Activated naive CD8-positive, alpha-beta T cell treated with anti-CD3 and anti-CD28 coated beads for 36 hours (primary cell): ENCODE measurements around the gene ELL2. TPM values are rescaled to one million over a fixed set of nuclear protein-coding genes. Genes with fewer than 3 reads are reported as not detected.

ENCODE experiments used
- DNase-seq: peaks from one replicate; pipeline ENCODE4 v3.0.0; 2021
- H3K27ac Mint-ChIP-seq: one replicate; pipeline ENCODE4 v1.8.0; 2022; ENCODE audit warnings: mild to moderate bottlenecking, moderate library complexity, mixed read lengths
- H3K27me3 Mint-ChIP-seq: one replicate; pipeline ENCODE4 v1.8.0; 2022; ENCODE audit warnings: mild to moderate bottlenecking, mixed read lengths
- H3K36me3 Mint-ChIP-seq: one replicate; pipeline ENCODE4 v1.8.0; 2021; ENCODE audit warnings: mild to moderate bottlenecking, mixed read lengths
- H3K4me1 Mint-ChIP-seq: one replicate; pipeline ENCODE4 v1.8.0; 2021; ENCODE audit warnings: mixed read lengths
- H3K4me3 Mint-ChIP-seq: one replicate; pipeline ENCODE4 v1.8.0; 2022; ENCODE audit warnings: mild to moderate bottlenecking, moderate library complexity, mixed read lengths
- H3K9me3 Mint-ChIP-seq: one replicate; pipeline ENCODE4 v1.8.0; 2022; ENCODE audit warnings: mixed read lengths
- total RNA-seq, 2 experiments: library from RNA; stranded (reverse); gene quantifications; one replicate each; pipeline ENCODE4 v1.2.3, GENCODE V29; 2021

ELL2 gene
- total RNA-seq, 2 experiments from 2014 or later = 41.9 to 45.6 TPM

DNA sequence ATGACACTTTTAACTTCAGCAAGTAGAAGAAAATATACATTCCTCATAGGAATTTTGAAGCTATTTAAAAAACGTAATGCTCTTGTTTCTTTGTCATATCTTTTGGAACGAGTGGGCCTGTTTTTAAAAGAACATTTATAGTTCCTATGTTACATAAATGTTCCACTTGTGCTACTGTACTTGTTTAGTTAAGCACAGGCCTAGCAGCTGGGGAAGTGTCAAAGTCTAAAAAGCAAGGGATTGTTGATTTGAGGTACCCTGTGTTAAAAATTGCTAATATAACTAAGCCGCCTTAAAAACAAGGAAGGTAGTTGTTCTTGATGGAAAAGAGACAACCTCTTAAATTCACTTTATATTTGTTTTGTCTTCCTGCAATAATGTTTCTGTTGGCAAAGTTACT is 27.2 kb upstream of the ELL2 start:
- Mint-ChIP-seq H3K9me3 (no peaks in the 10 kb centered on the region), H3K4me1 (no peaks in the 10 kb centered on the region)

DNA sequence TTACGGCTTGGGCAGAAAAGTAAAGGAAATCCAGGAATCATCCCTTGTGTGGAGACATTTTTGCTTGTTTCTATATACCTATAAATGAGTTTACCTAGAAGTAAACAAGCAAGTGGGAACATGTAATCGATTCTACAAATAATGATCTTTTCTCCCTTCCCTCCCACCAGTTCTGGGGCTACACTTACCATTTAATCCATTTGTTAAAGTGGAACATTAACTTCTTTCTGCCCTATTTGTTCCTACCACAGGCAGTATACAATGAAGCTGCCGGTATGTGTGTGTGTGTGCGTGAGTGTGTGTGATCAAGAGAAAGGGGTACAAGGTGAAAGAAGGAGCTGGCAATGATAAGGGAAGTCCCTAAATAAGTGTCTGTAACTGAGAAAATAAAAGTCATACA is 26.4 kb upstream of the ELL2 start:
- Mint-ChIP-seq H3K27me3 (peaks cover 8% of the 10 kb centered on the region), H3K4me3 (no peak overlapping the region), H3K27ac (no peak overlapping the region), H3K36me3 (no peaks in the 10 kb centered on the region), H3K4me1 (no peaks in the 10 kb centered on the region), H3K9me3 (no peaks in the 10 kb centered on the region)
- no peak for DNase-seq

More for the DNA sequence above, 27.2 kb upstream of the ELL2 start:
- no peak overlapping the region for H3K27ac Mint-ChIP-seq
- peaks cover 8% of the 10 kb centered on the region for H3K27me3 Mint-ChIP-seq
- DNase-seq = no peak
- H3K4me3 Mint-ChIP-seq = no peak overlapping the region
- no peaks in the 10 kb centered on the region for H3K36me3 Mint-ChIP-seq

DNA sequence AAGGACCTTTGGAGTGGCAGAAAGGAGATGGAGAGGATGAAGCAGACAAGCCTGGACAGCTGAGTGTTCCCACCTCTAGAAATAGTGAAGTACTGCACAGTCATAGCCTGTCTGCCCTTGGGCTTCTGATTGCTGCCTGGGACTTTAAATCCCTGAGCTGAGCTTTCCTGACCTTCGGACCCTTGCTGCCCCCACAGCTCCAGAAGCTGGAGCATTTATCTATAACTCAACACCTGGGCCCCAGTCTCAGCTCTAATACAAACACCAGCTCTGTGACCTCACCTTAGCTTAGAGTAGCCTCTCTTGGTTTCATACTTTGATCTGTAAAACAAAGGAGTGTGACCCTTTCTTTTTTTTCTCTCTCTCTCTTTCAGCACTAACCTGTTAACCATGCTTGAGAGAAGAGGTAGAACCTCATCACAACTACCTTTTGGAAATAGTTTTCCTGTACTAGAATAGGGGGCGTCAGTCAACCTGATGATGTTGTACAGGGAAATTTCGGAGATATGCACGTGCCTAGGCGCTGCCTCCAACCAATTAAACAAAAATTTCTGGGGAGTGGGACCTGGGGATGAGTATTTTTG is 25.4 kb upstream of the ELL2 start:
- DNase-seq = no peak

DNA sequence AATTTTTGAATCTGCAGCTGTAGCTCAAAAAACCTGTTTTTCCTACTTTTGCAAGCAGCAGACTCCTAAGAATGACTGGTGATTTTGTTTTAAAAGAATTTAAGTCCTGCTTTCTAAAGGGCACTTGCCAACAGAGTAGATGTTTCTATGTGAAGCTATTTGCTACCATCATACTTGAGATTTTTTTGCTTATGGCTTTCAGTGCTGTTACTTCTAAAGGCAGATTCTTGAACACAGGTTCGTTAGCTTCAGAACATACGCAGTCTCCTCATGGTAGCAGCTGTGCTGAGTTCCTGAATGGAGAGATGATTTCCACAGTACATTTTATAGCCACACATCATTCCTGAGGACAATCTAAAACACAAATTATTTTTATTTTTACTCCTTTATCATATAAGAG is 24.4 kb upstream of the ELL2 start:
- no peak overlapping the region for H3K4me3 Mint-ChIP-seq
- H3K4me1 Mint-ChIP-seq = no peaks in the 10 kb centered on the region
- H3K9me3 Mint-ChIP-seq = no peaks in the 10 kb centered on the region
- no peaks in the 10 kb centered on the region for H3K36me3 Mint-ChIP-seq
- no peak for DNase-seq
- H3K27me3 Mint-ChIP-seq = peaks cover 3% of the 10 kb centered on the region
- no peak overlapping the region for H3K27ac Mint-ChIP-seq

More for the DNA sequence above, 25.4 kb upstream of the ELL2 start:
- H3K36me3 Mint-ChIP-seq = no peaks in the 10 kb centered on the region
- H3K4me3 Mint-ChIP-seq = no peak overlapping the region
- peaks cover 3% of the 10 kb centered on the region for H3K27me3 Mint-ChIP-seq
- no peaks in the 10 kb centered on the region for H3K9me3 Mint-ChIP-seq
- no peak overlapping the region for H3K27ac Mint-ChIP-seq
- H3K4me1 Mint-ChIP-seq = no peaks in the 10 kb centered on the region

DNA sequence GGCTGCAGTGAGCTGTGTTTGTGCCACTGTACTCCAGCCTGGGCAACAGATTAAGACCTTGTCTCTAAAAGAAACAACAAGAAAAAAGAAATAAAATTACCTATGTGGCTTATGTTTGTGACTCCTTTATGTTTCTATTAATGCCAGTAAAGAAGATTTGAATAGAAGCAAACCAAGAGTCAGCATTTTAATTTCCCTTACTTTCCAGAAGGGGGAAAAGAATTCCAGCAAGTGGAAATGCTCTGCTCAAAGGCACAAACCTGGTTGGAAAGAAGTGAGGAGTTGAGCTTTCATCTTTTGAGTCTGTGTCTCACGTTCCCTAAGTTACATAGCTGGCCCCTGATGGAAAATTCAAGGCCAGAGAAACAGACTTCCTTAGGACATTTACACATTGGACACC is 23.6 kb upstream of the ELL2 start:
- no peaks in the 10 kb centered on the region for H3K4me1 Mint-ChIP-seq
- H3K36me3 Mint-ChIP-seq = no peaks in the 10 kb centered on the region
- H3K4me3 Mint-ChIP-seq = no peak overlapping the region
- H3K27me3 Mint-ChIP-seq = peaks cover 3% of the 10 kb centered on the region
- DNase-seq = no peak
- no peaks in the 10 kb centered on the region for H3K9me3 Mint-ChIP-seq
- H3K27ac Mint-ChIP-seq = no peak overlapping the region

DNA sequence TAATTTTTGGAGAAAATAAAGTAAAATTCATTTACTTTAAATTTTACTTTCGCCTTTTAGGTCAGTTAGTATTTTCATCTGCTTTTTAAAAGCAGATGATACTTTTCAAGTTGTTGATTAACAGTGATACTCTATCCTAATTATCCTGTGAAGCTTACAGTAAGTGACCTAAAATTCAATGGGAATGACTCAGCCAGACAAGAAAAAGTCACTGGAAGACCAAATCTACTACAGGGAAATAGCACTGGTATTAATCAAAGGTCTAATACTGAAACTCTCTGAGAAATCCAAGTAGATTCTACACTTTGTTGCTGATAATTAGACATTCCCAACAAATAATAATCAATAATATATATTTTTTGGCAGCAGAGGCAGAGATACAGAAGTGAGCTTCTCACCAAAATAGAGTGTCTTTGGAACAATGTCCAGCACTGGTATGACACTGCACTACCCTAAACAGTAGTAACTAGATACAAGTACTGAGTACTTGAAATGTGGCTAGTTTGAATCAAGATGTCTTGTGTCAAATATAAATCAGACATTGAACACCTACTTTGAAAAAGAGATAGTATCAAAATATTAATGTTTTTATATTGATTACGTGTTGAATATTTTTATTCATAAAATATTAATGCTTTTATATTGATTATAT is 22.8 kb upstream of the ELL2 start:
- Mint-ChIP-seq H3K4me3 (no peak overlapping the region), H3K27me3 (peaks cover 3% of the 10 kb centered on the region), H3K9me3 (no peaks in the 10 kb centered on the region), H3K4me1 (no peaks in the 10 kb centered on the region), H3K36me3 (no peaks in the 10 kb centered on the region), H3K27ac (no peak overlapping the region)
- no peak for DNase-seq

DNA sequence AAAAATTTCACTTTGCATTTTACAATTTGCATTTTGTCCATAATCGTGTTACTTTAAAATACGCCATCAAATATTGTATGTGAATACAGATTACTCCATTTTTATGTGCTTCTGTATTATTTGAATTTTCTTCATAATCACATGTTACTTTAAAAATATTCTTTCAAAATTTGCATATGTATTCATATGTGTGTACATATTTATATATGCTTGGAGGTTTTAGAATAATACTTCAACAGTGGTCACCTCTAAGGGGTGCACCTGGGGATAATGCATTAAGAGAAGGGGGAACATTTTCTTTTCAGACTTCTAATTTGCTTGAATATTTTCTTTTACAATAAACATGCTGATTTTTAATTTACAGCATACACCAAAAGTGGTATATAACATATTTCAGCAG is 21.9 kb upstream of the ELL2 start:
- no peaks in the 10 kb centered on the region for H3K9me3 Mint-ChIP-seq
- H3K4me1 Mint-ChIP-seq = no peaks in the 10 kb centered on the region
- H3K27me3 Mint-ChIP-seq = peaks cover 4% of the 10 kb centered on the region
- H3K27ac Mint-ChIP-seq = no peak overlapping the region
- DNase-seq = no peak
- no peak overlapping the region for H3K4me3 Mint-ChIP-seq
- no peaks in the 10 kb centered on the region for H3K36me3 Mint-ChIP-seq

DNA sequence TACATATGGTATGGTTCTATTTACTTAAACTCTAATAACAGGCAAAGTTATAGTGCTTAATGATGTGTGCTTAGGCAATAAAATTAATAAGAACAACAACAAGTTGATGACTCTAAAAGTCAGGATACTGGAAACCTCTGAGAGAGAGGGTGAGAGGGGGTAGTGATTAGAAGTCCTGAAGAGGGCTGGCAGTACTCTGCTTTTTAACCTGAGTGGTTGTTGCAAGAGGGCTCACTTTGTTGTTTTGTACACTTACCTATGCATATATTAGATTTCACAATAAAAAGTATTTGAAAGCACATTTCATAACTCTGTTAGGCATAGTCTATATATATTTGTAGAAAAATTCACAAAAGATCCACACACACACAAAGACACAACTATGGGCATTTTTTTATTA is 21.4 kb upstream of the ELL2 start:
- Mint-ChIP-seq H3K36me3 (no peaks in the 10 kb centered on the region), H3K4me3 (no peak overlapping the region)

DNA sequence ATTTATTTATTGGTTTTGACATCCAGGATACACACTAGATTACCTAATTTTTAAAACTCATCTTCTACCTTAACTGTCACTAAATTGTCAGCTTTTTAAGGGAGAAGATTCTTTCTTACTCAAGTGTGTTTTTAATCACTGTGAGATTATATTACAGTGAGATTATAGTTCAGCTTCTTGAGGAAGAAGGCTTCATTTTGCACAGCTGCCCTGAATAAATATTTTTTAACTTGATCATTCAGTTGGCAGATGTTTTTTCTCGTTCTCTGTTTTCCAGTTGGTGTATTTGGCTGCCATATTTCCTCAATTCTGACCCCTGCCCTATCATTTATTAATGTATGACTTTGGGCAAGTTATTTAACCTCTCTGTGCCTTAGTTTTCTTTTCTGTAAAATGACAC is 15.0 kb upstream of the ELL2 start:
- Mint-ChIP-seq H3K36me3 (peaks cover 3% of the 10 kb centered on the region), H3K27me3 (peaks cover 9% of the 10 kb centered on the region), H3K4me3 (no peak overlapping the region), H3K9me3 (peaks cover 4% of the 10 kb centered on the region), H3K4me1 (peaks cover 2% of the 10 kb centered on the region), H3K27ac (no peak overlapping the region)
- no peak for DNase-seq

More for the DNA sequence above, 21.4 kb upstream of the ELL2 start:
- Mint-ChIP-seq H3K27ac (no peak overlapping the region), H3K4me1 (no peaks in the 10 kb centered on the region), H3K27me3 (peaks cover 9% of the 10 kb centered on the region), H3K9me3 (no peaks in the 10 kb centered on the region)
- no peak for DNase-seq

DNA sequence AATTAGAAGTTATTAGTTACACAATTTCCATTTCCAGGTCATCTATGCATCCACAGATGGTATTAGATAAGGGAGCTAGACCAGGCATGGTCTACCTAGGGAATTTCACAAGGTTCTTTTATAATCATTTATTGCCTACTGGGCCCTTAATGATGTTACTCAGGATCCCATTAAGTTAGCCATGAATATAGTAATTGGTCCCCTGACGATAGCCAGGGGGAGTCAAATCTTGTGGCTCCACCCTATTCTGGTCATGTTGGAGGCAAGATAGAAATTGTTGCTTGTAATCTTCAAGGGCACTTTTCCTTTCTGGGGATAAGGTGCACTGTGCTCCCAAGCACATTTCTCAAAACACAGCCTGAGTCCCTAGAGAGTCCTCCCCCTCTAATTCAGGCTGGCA is 14.1 kb upstream of the ELL2 start:
- H3K27ac Mint-ChIP-seq = no peak overlapping the region
- no peak overlapping the region for H3K4me3 Mint-ChIP-seq
- H3K36me3 Mint-ChIP-seq = peaks cover 3% of the 10 kb centered on the region
- peaks cover 4% of the 10 kb centered on the region for H3K9me3 Mint-ChIP-seq
- H3K27me3 Mint-ChIP-seq = peaks cover 9% of the 10 kb centered on the region
- H3K4me1 Mint-ChIP-seq = peaks cover 2% of the 10 kb centered on the region
- DNase-seq = no peak

DNA sequence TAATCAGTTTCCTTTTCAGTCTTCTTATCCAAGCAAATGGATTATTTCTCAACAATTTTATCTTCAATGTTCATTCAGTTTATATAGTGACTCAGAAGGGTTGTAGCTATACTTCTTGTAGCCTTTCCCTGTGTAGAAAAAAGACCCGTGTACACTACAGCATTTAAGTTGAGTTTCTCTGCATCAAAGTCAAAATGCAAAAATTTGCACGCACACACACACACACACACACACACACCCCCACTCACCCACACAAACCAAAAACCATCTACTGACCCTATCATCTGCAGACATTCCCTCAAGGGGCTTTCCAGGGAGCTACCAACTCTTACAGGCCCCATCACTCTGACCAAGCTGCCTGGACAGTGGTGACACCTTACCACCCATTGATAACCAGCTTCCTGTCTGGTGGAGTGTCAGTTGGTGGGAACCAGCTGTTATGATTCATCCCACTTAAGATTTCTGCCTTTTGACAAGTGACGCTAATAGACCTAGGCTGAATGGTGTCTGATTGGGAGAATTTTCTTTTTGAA is 12.2 kb upstream of the ELL2 start:
- peaks cover 3% of the 10 kb centered on the region for H3K36me3 Mint-ChIP-seq
- peaks cover 2% of the 10 kb centered on the region for H3K4me1 Mint-ChIP-seq
- no peak overlapping the region for H3K4me3 Mint-ChIP-seq
- no peak overlapping the region for H3K27ac Mint-ChIP-seq
- DNase-seq = no peak
- peaks cover 7% of the 10 kb centered on the region for H3K9me3 Mint-ChIP-seq
- peaks cover 9% of the 10 kb centered on the region for H3K27me3 Mint-ChIP-seq

DNA sequence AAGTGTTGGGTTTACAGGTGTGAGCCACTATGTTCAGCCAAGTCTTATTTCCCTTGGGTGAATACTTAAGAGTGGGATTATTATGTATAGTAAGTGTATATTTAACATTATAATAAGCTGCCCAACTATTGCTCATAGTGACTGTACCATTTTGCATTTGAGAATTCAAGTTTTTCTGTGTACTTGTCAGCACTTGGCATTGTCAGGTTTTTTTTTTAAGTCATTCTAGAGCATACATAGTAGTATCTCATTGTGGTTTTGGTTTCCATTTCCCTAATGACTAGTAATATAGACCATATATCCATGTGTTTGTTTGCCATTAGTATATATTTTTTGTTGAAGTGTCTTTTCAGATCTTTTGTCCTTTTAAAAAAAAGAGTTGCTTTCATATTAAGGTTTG is 10.5 kb upstream of the ELL2 start:
- Mint-ChIP-seq H3K9me3 (peaks cover 7% of the 10 kb centered on the region), H3K4me1 (peaks cover 2% of the 10 kb centered on the region), H3K27ac (no peak overlapping the region), H3K4me3 (no peak overlapping the region), H3K27me3 (peaks cover 4% of the 10 kb centered on the region), H3K36me3 (peaks cover 3% of the 10 kb centered on the region)
- no peak for DNase-seq

DNA sequence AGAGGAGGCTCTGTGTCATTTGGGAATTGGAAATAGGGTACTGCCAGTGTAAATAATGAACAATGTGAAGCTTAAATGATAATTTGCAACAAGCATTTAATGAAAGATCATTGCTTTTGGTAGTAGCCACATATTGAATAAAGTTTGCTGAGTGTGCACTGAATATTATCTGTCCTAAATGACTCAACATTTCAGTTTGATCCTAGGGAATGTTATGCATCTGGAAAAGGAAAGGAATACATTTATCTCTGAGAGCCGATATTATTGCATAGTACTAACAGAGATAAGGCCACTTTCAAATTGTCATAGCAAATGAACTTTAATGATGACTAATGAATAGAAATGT is 8.7 kb upstream of the ELL2 start:
- peaks cover 4% of the 10 kb centered on the region for H3K27me3 Mint-ChIP-seq
- H3K4me3 Mint-ChIP-seq = no peak overlapping the region
- no peak overlapping the region for H3K27ac Mint-ChIP-seq
- H3K9me3 Mint-ChIP-seq = peaks cover 7% of the 10 kb centered on the region
- H3K4me1 Mint-ChIP-seq = peaks cover 2% of the 10 kb centered on the region
- H3K36me3 Mint-ChIP-seq = peaks cover 3% of the 10 kb centered on the region
- no peak for DNase-seq

DNA sequence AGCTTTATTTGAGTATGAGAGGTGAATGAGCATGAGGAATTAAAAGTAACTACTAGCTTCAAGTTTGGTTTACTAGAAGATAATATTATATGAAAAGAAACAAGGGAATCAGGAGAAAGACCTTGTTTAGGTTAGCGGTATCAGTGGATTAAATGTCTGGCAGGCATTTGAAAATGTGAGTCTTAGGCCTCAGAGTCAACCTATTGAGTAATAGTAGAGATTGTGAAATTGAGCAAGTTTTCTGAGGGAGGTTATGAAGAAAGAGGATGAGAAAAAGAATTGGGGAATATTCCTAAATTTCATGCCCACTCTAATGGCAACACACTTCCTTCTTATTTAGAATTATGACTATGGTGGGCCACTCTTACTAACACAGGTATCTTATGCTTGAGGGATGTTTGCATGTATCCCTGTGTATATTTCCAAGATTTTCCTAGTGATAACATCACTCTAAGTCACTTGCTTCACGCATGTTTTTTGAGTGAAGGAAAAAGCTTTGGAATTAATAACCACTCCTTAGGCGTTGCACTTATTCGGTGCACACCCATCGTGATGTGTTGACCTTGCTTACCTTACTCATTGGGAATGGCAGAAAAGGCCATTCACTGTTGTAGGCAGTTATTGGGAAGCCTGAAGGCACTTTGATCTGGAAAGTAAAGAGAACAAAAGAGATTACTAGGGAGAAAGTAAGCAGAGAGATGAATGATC is 8.2 kb upstream of the ELL2 start:
- Mint-ChIP-seq H3K9me3 (peaks cover 7% of the 10 kb centered on the region), H3K4me3 (no peak overlapping the region), H3K27me3 (peaks cover 4% of the 10 kb centered on the region), H3K4me1 (peaks cover 2% of the 10 kb centered on the region), H3K36me3 (peaks cover 3% of the 10 kb centered on the region), H3K27ac (no peak overlapping the region)
- DNase-seq = no peak

DNA sequence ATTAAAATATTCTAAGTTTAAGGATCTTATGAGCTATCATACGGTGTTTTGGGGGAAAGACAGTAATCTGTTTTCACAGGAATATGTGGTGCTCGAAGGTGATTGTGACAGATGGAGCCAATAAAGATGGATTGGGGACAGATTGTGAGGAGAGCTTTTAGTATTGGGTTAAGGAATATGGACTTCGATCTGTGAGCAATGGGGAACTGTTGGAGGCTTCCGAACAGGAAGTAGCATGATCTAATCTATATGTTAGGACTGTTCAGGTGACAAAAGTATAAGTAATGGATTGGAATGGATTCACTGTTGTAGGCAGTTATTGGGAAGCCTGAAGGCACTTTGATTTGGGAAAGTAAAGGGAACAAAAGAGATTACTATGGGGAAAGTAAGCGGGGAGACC is 7.4 kb upstream of the ELL2 start:
- H3K27me3 Mint-ChIP-seq = peaks cover 4% of the 10 kb centered on the region
- peaks cover 2% of the 10 kb centered on the region for H3K4me1 Mint-ChIP-seq
- peaks cover 3% of the 10 kb centered on the region for H3K36me3 Mint-ChIP-seq
- H3K27ac Mint-ChIP-seq = no peak overlapping the region
- H3K9me3 Mint-ChIP-seq = peaks cover 7% of the 10 kb centered on the region
- no peak overlapping the region for H3K4me3 Mint-ChIP-seq
- no peak for DNase-seq

DNA sequence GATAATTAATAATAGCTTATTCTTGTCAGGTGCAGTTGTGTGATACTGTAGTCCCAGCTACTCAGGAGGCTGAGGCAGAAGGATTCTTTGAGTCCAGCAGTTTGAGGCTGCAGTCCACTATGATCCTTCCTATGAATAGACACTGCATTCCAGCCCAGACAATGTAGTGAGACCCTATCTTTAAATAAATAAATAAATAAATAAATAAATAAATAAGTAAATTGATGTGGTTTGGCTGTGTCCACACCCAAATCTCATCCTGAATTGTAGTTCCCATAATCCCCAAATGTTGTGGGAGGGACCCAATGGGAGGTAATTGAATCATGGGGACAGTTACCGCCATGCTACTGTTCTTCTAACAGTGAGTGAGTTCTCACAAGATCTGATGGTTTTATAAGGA is 5.6 kb upstream of the ELL2 start:
- peaks cover 6% of the 10 kb centered on the region for H3K4me1 Mint-ChIP-seq

More for the DNA sequence above, 5.6 kb upstream of the ELL2 start:
- Mint-ChIP-seq H3K9me3 (peaks cover 3% of the 10 kb centered on the region), H3K27me3 (no peaks in the 10 kb centered on the region), H3K4me3 (no peak overlapping the region), H3K36me3 (no peaks in the 10 kb centered on the region), H3K27ac (no peak overlapping the region)
- no peak for DNase-seq
